B cell (primary cell): ENCODE measurements around the gene IL1R2. TPM values are rescaled to one million over a fixed set of nuclear protein-coding genes. Genes with fewer than 3 reads are reported as not detected.

Experiments used
- ATAC-seq: fragments of 200-7000 bp; cut with Tn5 transposase; one replicate; pipeline ENCODE4 v1.10.0; 2021; ENCODE audit warnings: low read depth, mild to moderate bottlenecking, moderate number of reproducible peaks, moderate library complexity
- CTCF ChIA-PET: fragments of 350-600 bp; sonication (Branson Sonifier 250); formaldehyde crosslinking; loops from one replicate; lab custom pipeline; 2021; ENCODE audit warnings: antibody characterized with exemption, inconsistent platforms; lab: Charles Lee
- POLR2A ChIA-PET: fragments of 350-600 bp; sonication (Branson Sonifier 250); formaldehyde crosslinking; loops from one replicate; lab custom pipeline; 2021; ENCODE audit warnings: antibody characterized with exemption; lab: Charles Lee
- DNase-seq: peaks from one replicate; pipeline ENCODE4 v3.0.0; 2013
- H2AFZ ChIP-seq: 2 replicates; pipeline ENCODE4 v1.6.1; 2012; ENCODE audit warnings: mild to moderate bottlenecking, low read depth, low read length; ENCODE audit not compliant: insufficient read depth, poor library complexity, severe bottlenecking
- H3K27ac ChIP-seq, 2 donors: 1 replicate in 1 of 2; 2 replicates in 1 of 2; pipeline ENCODE4 v1.5.1; 2012 to 2013; ENCODE audit warnings: low read length in 2 of 2, mild to moderate bottlenecking in 2 of 2, moderate library complexity in 1 of 2
- H3K27me3 ChIP-seq, 4 experiments: fragments of 200-600 bp in 1 of 4; sonication (generic) in 1 of 4; replicated peaks in 1 of 4; 1 replicate in 2 of 4; 2 replicates in 2 of 4; pipeline versions ENCODE4 v1.6.1 to v1.7.0; 2013 to 2016; ENCODE audit warnings: low read length in 3 of 4, mild to moderate bottlenecking in 2 of 4, mixed read lengths in 1 of 4, moderate library complexity in 1 of 4; ENCODE audit not compliant: insufficient read depth in 4 of 4, control insufficient read depth in 3 of 4; ENCODE audit errors: control extremely low read depth in 1 of 4
- H3K36me3 ChIP-seq, 2 experiments: replicated peaks in 1 of 2; 1 replicate in 1 of 2; 2 replicates in 1 of 2; pipeline versions ENCODE4 v1.6.1 to v1.7.1; 2013; ENCODE audit warnings: low read length in 1 of 2; ENCODE audit not compliant: insufficient read depth in 2 of 2, control insufficient read depth in 1 of 2; ENCODE audit errors: control extremely low read depth in 1 of 2, extremely low read depth in 1 of 2
- H3K4me1 ChIP-seq, 2 donors: fragments of 200-600 bp in 1 of 2; sonication (generic) in 1 of 2; 1 replicate in 1 of 2; 2 replicates in 1 of 2; pipeline versions ENCODE4 v1.5.1 to v1.6.1; 2013 to 2017; ENCODE audit warnings: low read length in 2 of 2; ENCODE audit not compliant: control insufficient read depth in 2 of 2, insufficient read depth in 2 of 2
- H3K4me2 ChIP-seq: replicated peaks from 2 replicates; pipeline ENCODE3; 2012; ENCODE audit warnings: mild to moderate bottlenecking, low read depth, low read length; ENCODE audit not compliant: poor library complexity, severe bottlenecking
- H3K4me3 ChIP-seq, 5 experiments: fragments of 200-600 bp in 1 of 5; sonication (generic) in 1 of 5; 1 replicate in 3 of 5; 2 replicates in 2 of 5; pipeline versions ENCODE4 v1.5.1 to v1.7.0; 2011 to 2016; ENCODE audit warnings: low read length in 4 of 5, mild to moderate bottlenecking in 4 of 5, low read depth in 2 of 5, control low read depth in 1 of 5, moderate library complexity in 1 of 5; ENCODE audit not compliant: insufficient read depth in 1 of 5; ENCODE audit errors: control extremely low read depth in 1 of 5, extremely low read depth in 1 of 5
- H3K79me2 ChIP-seq: fragments of 200-600 bp; sonication (generic); one replicate; pipeline ENCODE4 v1.6.0; 2016; ENCODE audit warnings: low read length; ENCODE audit not compliant: control insufficient read depth, insufficient read depth
- H3K9ac ChIP-seq: fragments of 200-600 bp; sonication (generic); 2 replicates; pipeline ENCODE4 v1.6.1; 2017; ENCODE audit warnings: mild to moderate bottlenecking, low read length, moderate library complexity
- H3K9me3 ChIP-seq, 3 donors: one replicate each; pipeline versions ENCODE4 v1.6.1 to v1.7.1; 2013; ENCODE audit warnings: low read length in 2 of 3; ENCODE audit not compliant: control insufficient read depth in 2 of 3, insufficient read depth in 1 of 3; ENCODE audit errors: control extremely low read depth in 1 of 3
- H4K20me1 ChIP-seq: 2 replicates; pipeline ENCODE4 v1.6.0; 2012; ENCODE audit warnings: mild to moderate bottlenecking, low read length; ENCODE audit not compliant: insufficient read depth, control insufficient read depth, poor library complexity, severe bottlenecking
- H3K27ac Mint-ChIP-seq: one replicate; pipeline ENCODE4 v1.8.0; 2021; ENCODE audit warnings: mixed read lengths
- H3K27me3 Mint-ChIP-seq: one replicate; pipeline ENCODE4 v1.8.0; 2021; ENCODE audit warnings: mixed read lengths
- H3K4me1 Mint-ChIP-seq: one replicate; pipeline ENCODE4 v1.8.0; 2021; ENCODE audit warnings: mixed read lengths
- H3K4me3 Mint-ChIP-seq: one replicate; pipeline ENCODE4 v1.8.0; 2021; ENCODE audit warnings: mixed read lengths
- H3K9me3 Mint-ChIP-seq: one replicate; pipeline ENCODE4 v1.8.0; 2022; ENCODE audit warnings: mixed read lengths; ENCODE audit not compliant: insufficient read depth
- EZH2 ChIP-seq: IDR thresholded peaks from 2 replicates; pipeline ENCODE4 v1.6.1; 2012; ENCODE audit warnings: borderline replicate concordance, low read depth, mild to moderate bottlenecking, moderate library complexity, low read length; ENCODE audit not compliant: insufficient read depth, poor library complexity, severe bottlenecking
- intact Hi-C: fragments of 100-400 bp; cut with micrococcal nuclease; formaldehyde crosslinking; loops from one replicate; pipeline ENCODE4 v1.10.0; 2022
- polyA plus RNA-seq: library from polyadenylated mRNA; depleted of rRNA; stranded (reverse); fragments of >200 nt; gene quantifications from 2 replicates; pipeline ENCODE4 v1.2.3, GENCODE V29; 2012
- total RNA-seq, 2 donors: library from RNA; stranded (reverse); fragments of 120-200 nt in 1 of 2; gene quantifications; 1 replicate in 1 of 2; 2 replicates in 1 of 2; pipeline versions ENCODE4 v1.2.3 to v1.2.4, GENCODE V29; 2013 to 2022
- TF ChIP-seq, protein P1 (sequence below): fragments of 200-600 bp; IDR thresholded peaks from one replicate; pipeline ENCODE4 v1.8.0; 2022; ENCODE audit warnings: antibody characterized with exemption, mild to moderate bottlenecking

Gene IL1R2
- total and polyA plus RNA-seq, 2 donors (not counting 1 experiment from before 2014, with no cell fraction given): not detected

DNA sequence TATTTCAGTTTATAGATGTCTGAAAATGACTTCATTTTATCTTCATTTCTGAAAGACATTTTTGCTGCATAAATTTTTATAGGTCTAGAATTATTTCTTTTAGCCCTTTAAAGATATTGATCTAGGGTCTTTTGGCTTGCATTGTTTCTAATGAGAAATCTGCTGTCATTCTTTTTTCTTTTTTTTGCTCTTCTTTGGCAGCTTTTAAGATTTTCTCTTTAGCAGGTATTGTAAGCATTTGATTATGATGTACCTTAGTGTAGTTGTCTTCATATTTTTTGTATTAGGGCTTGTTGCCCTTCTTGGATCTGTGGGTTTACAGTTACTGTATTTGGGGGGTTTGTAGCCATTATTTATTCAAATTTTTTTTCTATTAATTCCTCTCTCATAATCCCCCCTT is 84.8 kb downstream of the IL1R2 start:
- Histone ChIP-seq H3K4me3 (no peak overlapping the region), H3K4me1 (peaks cover 3 to 6% of the 10 kb centered on the region in 2 donors), H3K9ac (no peak overlapping the region), H4K20me1 (no peaks in the 10 kb centered on the region), H3K79me2 (no peaks in the 10 kb centered on the region), H3K36me3 (no peaks in the 10 kb centered on the region), H3K27ac (no peak overlapping the region), H3K9me3 (no peaks in the 10 kb centered on the region), H3K27me3 (peaks cover 0 to 2% (median 0%) of the 10 kb centered on the region in 4 experiments), H2AFZ (no peak overlapping the region), H3K4me2 (no peak overlapping the region)
- Mint-ChIP-seq H3K9me3 (no peaks in the 10 kb centered on the region), H3K4me1 (peaks cover 8% of the 10 kb centered on the region), H3K27ac (no peak overlapping the region), H3K4me3 (no peak overlapping the region), H3K27me3 (peaks cover 13% of the 10 kb centered on the region)
- ChIA-PET POLR2A (no interaction called here), CTCF (no interaction called here)
- intact Hi-C loops: no loop called here
- no peak for ATAC-seq
- DNase-seq: no peak
- TF ChIP-seq, protein P1, sequence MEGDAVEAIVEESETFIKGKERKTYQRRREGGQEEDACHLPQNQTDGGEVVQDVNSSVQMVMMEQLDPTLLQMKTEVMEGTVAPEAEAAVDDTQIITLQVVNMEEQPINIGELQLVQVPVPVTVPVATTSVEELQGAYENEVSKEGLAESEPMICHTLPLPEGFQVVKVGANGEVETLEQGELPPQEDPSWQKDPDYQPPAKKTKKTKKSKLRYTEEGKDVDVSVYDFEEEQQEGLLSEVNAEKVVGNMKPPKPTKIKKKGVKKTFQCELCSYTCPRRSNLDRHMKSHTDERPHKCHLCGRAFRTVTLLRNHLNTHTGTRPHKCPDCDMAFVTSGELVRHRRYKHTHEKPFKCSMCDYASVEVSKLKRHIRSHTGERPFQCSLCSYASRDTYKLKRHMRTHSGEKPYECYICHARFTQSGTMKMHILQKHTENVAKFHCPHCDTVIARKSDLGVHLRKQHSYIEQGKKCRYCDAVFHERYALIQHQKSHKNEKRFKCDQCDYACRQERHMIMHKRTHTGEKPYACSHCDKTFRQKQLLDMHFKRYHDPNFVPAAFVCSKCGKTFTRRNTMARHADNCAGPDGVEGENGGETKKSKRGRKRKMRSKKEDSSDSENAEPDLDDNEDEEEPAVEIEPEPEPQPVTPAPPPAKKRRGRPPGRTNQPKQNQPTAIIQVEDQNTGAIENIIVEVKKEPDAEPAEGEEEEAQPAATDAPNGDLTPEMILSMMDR: no peak
- no peak for TF ChIP-seq EZH2

Other genes starting within 250 kb of the IL1R2 start
- gene IL1R1, start 150.8 kb downstream of the IL1R2 start, total RNA-seq: not detected in 2 replicates
- gene IL1R1, start 150.8 kb downstream of the IL1R2 start, polyA plus RNA-seq: 0.14 TPM in 1 of 2 replicates, not detected in the other
- not detected in 2 replicates for gene IL1RL2, start 195.1 kb downstream of the IL1R2 start, total RNA-seq
- not detected in 2 replicates for gene IL1RL2, start 195.1 kb downstream of the IL1R2 start, polyA plus RNA-seq